Gastrocnemius medialis (tissue), 4 donors: ENCODE measurements around the gene EHD2.

Experiments used
- POLR2A ChIP-seq, 2 donors: fragments of 450-650 bp; IDR thresholded peaks; one replicate each; pipeline ENCODE4 v1.6.1; 2017; ENCODE audit warnings: antibody characterized with exemption in 2 of 2, mild to moderate bottlenecking in 2 of 2, moderate library complexity in 2 of 2
- TF ChIP-seq, protein P1 (sequence below), 5 experiments: fragments of 450-650 bp in 3 of 5; fragments of 200-600 bp in 2 of 5; sonication (generic) in 2 of 5; IDR thresholded peaks in 4 of 5; conservative IDR thresholded peaks in 1 of 5; 1 replicate in 4 of 5; 2 replicates in 1 of 5; pipeline ENCODE4 v1.5.1; 2016 to 2019; ENCODE audit warnings: antibody characterized with exemption in 5 of 5, mild to moderate bottlenecking in 3 of 5, moderate library complexity in 3 of 5

DNA sequence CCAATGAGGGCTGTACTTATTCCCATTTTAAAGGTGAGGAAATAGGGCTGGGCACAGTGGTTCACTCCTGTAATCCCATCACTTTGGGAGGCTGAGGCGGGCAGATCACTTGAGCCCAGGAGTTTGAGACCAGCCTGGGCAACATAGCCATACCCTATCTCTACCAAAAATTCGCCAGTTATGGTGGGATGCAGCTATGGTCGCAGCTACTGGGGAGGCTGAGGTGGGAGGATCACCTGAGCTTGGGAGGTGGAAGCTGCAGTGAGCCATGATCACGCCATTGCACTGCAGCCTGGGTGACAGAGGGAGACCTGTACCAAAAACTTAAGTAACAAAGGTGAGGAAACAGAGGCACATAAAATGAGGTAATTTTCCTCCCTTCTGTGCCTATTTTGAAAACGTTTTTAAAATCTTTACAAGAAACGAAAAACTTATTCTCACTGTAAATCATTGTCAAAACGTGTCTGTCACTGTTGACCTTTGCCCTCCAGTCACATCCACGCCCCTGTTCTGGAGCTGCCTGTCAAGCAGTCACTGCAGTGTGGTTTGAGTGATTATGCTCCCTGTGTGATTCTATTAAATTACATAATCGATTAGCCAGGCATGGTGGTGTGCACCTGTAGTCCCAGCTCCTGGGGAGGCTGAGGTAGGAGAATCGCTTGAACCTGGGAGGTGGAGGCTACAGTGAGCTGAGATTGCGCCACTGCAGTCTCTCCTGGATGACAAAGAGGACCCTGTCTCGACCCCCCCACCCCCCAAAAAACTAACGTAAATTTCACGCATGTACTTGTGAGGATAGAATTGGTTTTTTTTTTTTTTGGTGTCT, 44.6 kb downstream of the EHD2 start:
- TF ChIP-seq, protein P1, sequence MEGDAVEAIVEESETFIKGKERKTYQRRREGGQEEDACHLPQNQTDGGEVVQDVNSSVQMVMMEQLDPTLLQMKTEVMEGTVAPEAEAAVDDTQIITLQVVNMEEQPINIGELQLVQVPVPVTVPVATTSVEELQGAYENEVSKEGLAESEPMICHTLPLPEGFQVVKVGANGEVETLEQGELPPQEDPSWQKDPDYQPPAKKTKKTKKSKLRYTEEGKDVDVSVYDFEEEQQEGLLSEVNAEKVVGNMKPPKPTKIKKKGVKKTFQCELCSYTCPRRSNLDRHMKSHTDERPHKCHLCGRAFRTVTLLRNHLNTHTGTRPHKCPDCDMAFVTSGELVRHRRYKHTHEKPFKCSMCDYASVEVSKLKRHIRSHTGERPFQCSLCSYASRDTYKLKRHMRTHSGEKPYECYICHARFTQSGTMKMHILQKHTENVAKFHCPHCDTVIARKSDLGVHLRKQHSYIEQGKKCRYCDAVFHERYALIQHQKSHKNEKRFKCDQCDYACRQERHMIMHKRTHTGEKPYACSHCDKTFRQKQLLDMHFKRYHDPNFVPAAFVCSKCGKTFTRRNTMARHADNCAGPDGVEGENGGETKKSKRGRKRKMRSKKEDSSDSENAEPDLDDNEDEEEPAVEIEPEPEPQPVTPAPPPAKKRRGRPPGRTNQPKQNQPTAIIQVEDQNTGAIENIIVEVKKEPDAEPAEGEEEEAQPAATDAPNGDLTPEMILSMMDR (IDR thresholded peaks at IDR 0.05 in 4 of 5, conservative IDR thresholded peaks at IDR 0.05 in 1 of 5): no peak
- no peak for TF ChIP-seq POLR2A (IDR thresholded peaks at IDR 0.05)
